Stimulated activated CD8-positive, alpha-beta memory T cell treated with anti-CD3 and anti-CD28 coated beads, Interleukin-4, amount 100 ng/mL, for 4 hours (primary cell): ENCODE results near the gene GART.
"Not testable (repeated sequence)": the region's sequence is repeated elsewhere in the genome, so short reads cannot be mapped to it uniquely, and the experiment has no call there.

Source experiments
- DNase-seq, 2 donors: peaks; one replicate each; pipeline ENCODE4 v3.0.0-alpha.2; 2020; ENCODE audit warnings: low read depth in 2 of 2, low spot score in 1 of 2

Gene GART

GRCh38 chr21:33541756-33542639, at the start of gene GART:
TSS of gene GART (minus strand) at chr21:33542117. CDS start at chr21:33539315, 2,802 bp downstream.
- peak; percentile 49 to 69 for DNase-seq

GRCh38 chr21:33588485-33589335, 46.8 kb upstream of the GART start, which contains the start of gene DONSON:
TSS of gene DONSON (minus strand) at chr21:33588684. CDS start at chr21:33588641, 43 bp downstream.
- DNase-seq: peak; percentile 69 to 73

GRCh38 chr21:33587792-33588484, 46.0 kb upstream of the GART start:
- no peak for DNase-seq

GRCh38 chr21:33586927-33587326, 45.0 kb upstream of the GART start:
- no peak for DNase-seq

GRCh38 chr21:33584455-33584854, 42.5 kb upstream of the GART start:
- DNase-seq: no peak

GRCh38 chr21:33578959-33579542, 37.1 kb upstream of the GART start:
- DNase-seq: no peak

- no peak for DNase-seq
These were observed 36.3 kb upstream of the GART start for GRCh38 chr21:33578214-33578613.

GRCh38 chr21:33576741-33577141, 34.8 kb upstream of the GART start:
- DNase-seq: not testable (repeated sequence)

GRCh38 chr21:33572350-33572749, 30.4 kb upstream of the GART start:
- DNase-seq: no peak

GRCh38 chr21:33569991-33570390, 28.1 kb upstream of the GART start:
- DNase-seq: no peak

- no peak for DNase-seq
These were observed 26.5 kb upstream of the GART start for GRCh38 chr21:33568448-33568847.

GRCh38 chr21:33567914-33568313, 26.0 kb upstream of the GART start:
- no peak for DNase-seq

- DNase-seq: no peak
These were observed 24.6 kb upstream of the GART start for GRCh38 chr21:33566514-33566913.

GRCh38 chr21:33562389-33562788, 20.5 kb upstream of the GART start:
- DNase-seq: no peak

- no peak for DNase-seq
These were observed 19.5 kb upstream of the GART start for GRCh38 chr21:33561373-33561772.

- DNase-seq: no peak
These were observed 19.0 kb upstream of the GART start for GRCh38 chr21:33560965-33561364.

- DNase-seq: no peak
These were observed 17.9 kb upstream of the GART start for GRCh38 chr21:33559813-33560212.

GRCh38 chr21:33558777-33559421, 17.0 kb upstream of the GART start:
- DNase-seq: no peak

GRCh38 chr21:33557447-33557846, 15.5 kb upstream of the GART start:
- DNase-seq: no peak

GRCh38 chr21:33554982-33555344, 13.0 kb upstream of the GART start:
- no peak for DNase-seq
